Fibroblast of lung (primary cell): ENCODE results near the gene DNM3. TPM values are rescaled to one million over a fixed set of nuclear protein-coding genes. Genes with fewer than 3 reads are reported as not detected.

Source experiments
- DNase-seq, 2 donors: peaks; one replicate each; pipeline versions ENCODE4 v3.0.0 to v3.0.0-alpha.2; 2010; ENCODE audit warnings: low read depth in 2 of 2
- H2AFZ ChIP-seq: 2 replicates; pipeline ENCODE4 v1.5.1; 2012; ENCODE audit warnings: low read length, control low read depth, inconsistent platforms
- H3K27ac ChIP-seq: 2 replicates; pipeline ENCODE4 v1.5.1; 2011; ENCODE audit warnings: low read length, control low read depth; ENCODE audit not compliant: insufficient read depth
- H3K27me3 ChIP-seq: 2 replicates; pipeline ENCODE4 v1.5.1; 2011; ENCODE audit warnings: mild to moderate bottlenecking, low read length; ENCODE audit not compliant: control insufficient read depth, insufficient read depth
- H3K36me3 ChIP-seq: 2 replicates; pipeline ENCODE4 v1.5.1; 2011; ENCODE audit warnings: low read length; ENCODE audit not compliant: control insufficient read depth, insufficient read depth
- H3K4me1 ChIP-seq: 2 replicates; pipeline ENCODE4 v1.5.1; 2011; ENCODE audit warnings: low read length; ENCODE audit not compliant: control insufficient read depth, insufficient read depth; ENCODE audit errors: extremely low read depth
- H3K4me2 ChIP-seq: 2 replicates; pipeline ENCODE4 v1.5.1; 2011; ENCODE audit warnings: low read length, control low read depth; ENCODE audit not compliant: insufficient read depth; ENCODE audit errors: extremely low read depth
- H3K4me3 ChIP-seq, 4 experiments: fragments of 200-600 bp in 1 of 4; sonication (generic) in 1 of 4; replicated peaks in 1 of 4; 2 replicates each; pipeline ENCODE4 v1.5.1; 2011 to 2016; ENCODE audit warnings: low read length in 4 of 4, low read depth in 3 of 4, mild to moderate bottlenecking in 3 of 4, control low read depth in 2 of 4, inconsistent platforms in 1 of 4, mixed read lengths in 1 of 4; ENCODE audit not compliant: insufficient read depth in 1 of 4; ENCODE audit errors: control extremely low read depth in 1 of 4
- H3K79me2 ChIP-seq: 2 replicates; pipeline ENCODE4 v1.5.1; 2012; ENCODE audit warnings: mild to moderate bottlenecking, low read length, inconsistent platforms; ENCODE audit not compliant: control insufficient read depth, insufficient read depth
- H3K9ac ChIP-seq: 2 replicates; pipeline ENCODE4 v1.5.1; 2011; ENCODE audit warnings: mild to moderate bottlenecking, low read length, control low read depth; ENCODE audit not compliant: insufficient read depth
- H3K9me3 ChIP-seq: 2 replicates; pipeline ENCODE4 v1.5.1; 2012; ENCODE audit warnings: low read depth, low read length; ENCODE audit not compliant: control insufficient read depth, insufficient read depth
- H4K20me1 ChIP-seq: 2 replicates; pipeline ENCODE4 v1.5.1; 2011; ENCODE audit warnings: low read length; ENCODE audit not compliant: control insufficient read depth, insufficient read depth; ENCODE audit errors: extremely low read depth
- EZH2 ChIP-seq: IDR thresholded peaks from 2 replicates; pipeline ENCODE4 v1.5.1; 2012; ENCODE audit warnings: low read length, control low read depth, mild to moderate bottlenecking; ENCODE audit errors: missing control alignments
- polyA plus RNA-seq, 2 donors: library from polyadenylated mRNA; depleted of rRNA in 1 of 2; stranded (reverse) in 1 of 2; unstranded in 1 of 2; fragments of >200 nt; gene quantifications; 2 replicates each; pipeline ENCODE4 v1.2.1, GENCODE V29; 2011 to 2012; ENCODE audit warnings: missing spikeins in 1 of 2
- total RNA-seq: library from RNA; depleted of rRNA; stranded (reverse); fragments of >200 nt; gene quantifications from 2 replicates; pipeline ENCODE4 v1.2.1, GENCODE V29; 2014
- TF ChIP-seq, protein P1 (sequence below), 2 donors: IDR thresholded peaks in 1 of 2; conservative IDR thresholded peaks in 1 of 2; 1 replicate in 1 of 2; 2 replicates in 1 of 2; pipeline ENCODE4 v1.5.1; 2011 to 2012; ENCODE audit warnings: low read length in 2 of 2, control low read depth in 1 of 2, inconsistent platforms in 1 of 2, low read depth in 1 of 2, mild to moderate bottlenecking in 1 of 2

Gene DNM3
- total and polyA plus RNA-seq, 2 donors (not counting 1 experiment from before 2014, with no cell fraction given), result 1.6 to 3.6 TPM

DNA sequence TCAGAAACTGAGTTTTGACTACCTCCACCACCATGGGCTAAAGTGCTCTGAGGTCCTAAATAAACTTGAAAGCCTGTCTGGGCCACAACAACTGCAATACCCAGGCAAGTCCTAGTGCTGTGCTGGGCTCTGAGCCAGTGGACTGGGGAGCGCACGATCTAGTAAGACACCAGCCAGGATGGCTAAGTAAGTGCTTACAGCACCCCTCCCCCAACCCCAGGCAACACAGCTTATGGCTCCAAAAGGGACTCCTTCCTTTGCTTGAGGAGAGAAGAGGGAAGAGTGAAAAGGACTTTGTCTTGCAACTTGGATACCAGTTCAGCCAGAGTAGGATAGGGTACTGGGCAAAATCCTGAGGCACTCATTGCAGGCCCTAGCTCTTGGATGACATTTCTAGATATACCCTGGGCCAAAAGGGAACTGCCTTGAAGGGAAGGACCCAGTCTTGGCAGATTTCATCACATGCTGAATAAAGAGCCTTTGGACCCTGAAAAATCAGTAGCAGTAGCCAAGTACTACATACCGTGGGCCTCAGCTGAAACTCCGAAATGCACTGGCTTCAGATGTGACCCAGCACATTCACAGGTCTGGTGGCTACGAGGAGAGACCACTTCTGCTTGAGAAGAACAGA, 580.8 kb downstream of the DNM3 start:
- peak in 1 of 2 donors; percentile 26 for DNase-seq
- Histone ChIP-seq H3K79me2 (no peaks in the 10 kb centered on the region), H3K27me3 (no peaks in the 10 kb centered on the region), H4K20me1 (no peaks in the 10 kb centered on the region), H3K4me1 (no peaks in the 10 kb centered on the region), H3K27ac (no peak overlapping the region), H3K9me3 (no peaks in the 10 kb centered on the region), H3K9ac (no peak overlapping the region), H3K36me3 (no peaks in the 10 kb centered on the region), H3K4me3 (no peak overlapping the region), H2AFZ (no peak overlapping the region), H3K4me2 (no peak overlapping the region)
- no peak for TF ChIP-seq EZH2
- TF ChIP-seq, protein P1, sequence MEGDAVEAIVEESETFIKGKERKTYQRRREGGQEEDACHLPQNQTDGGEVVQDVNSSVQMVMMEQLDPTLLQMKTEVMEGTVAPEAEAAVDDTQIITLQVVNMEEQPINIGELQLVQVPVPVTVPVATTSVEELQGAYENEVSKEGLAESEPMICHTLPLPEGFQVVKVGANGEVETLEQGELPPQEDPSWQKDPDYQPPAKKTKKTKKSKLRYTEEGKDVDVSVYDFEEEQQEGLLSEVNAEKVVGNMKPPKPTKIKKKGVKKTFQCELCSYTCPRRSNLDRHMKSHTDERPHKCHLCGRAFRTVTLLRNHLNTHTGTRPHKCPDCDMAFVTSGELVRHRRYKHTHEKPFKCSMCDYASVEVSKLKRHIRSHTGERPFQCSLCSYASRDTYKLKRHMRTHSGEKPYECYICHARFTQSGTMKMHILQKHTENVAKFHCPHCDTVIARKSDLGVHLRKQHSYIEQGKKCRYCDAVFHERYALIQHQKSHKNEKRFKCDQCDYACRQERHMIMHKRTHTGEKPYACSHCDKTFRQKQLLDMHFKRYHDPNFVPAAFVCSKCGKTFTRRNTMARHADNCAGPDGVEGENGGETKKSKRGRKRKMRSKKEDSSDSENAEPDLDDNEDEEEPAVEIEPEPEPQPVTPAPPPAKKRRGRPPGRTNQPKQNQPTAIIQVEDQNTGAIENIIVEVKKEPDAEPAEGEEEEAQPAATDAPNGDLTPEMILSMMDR (conservative IDR thresholded peaks at IDR 0.05 in 1 of 2, IDR thresholded peaks at IDR 0.05 in 1 of 2; ENCODE audit: low read depth in 1 of 2, low read length in 2 of 2), result no peak

DNA sequence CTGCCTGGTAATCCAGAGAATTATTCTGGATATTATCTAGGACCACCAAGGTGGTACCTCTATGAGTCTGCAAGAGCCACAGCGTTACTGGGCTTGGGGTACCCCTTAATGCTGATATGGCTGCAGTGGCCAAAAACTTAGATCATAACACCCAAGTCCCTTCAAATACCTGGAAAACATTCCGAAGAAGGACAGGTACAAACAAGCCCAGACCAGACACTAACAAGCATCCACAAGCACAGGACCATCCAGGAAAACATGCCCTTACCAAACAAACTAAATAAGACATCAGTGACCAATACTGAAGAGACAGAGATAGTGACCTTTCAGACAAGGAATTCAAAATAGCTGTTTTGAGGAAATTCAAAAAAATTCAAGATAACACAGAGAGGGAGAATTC, 582.0 kb downstream of the DNM3 start:
- H3K9ac ChIP-seq, result no peak overlapping the region
- H3K4me1 ChIP-seq, result no peaks in the 10 kb centered on the region
- no peak for DNase-seq

DNA sequence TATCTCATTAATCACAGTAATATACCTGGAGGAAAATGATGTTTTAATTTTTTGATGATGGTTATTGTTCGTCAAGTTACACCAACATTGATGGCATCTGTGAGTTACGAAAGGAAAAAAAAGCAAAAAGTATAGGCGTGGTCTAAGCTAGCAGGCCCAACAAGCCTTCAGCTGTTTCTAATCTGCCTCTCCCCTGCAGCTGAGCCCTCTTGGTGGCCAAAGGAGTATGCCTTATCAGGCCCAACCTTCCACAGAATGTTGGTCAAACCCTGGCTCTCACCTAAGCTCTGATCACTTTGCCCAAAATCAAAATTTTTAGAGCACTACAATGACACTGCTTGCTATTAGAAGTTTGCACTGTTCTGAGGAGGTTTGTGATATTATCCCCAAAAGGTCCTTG, 584.0 kb downstream of the DNM3 start:
- Histone ChIP-seq H3K27ac (no peak overlapping the region), H3K9me3 (no peaks in the 10 kb centered on the region), H3K4me2 (no peak overlapping the region), H3K27me3 (no peaks in the 10 kb centered on the region), H3K36me3 (no peaks in the 10 kb centered on the region), H3K4me1 (no peaks in the 10 kb centered on the region), H4K20me1 (no peaks in the 10 kb centered on the region), H3K9ac (no peak overlapping the region), H3K4me3 (no peak overlapping the region), H3K79me2 (no peaks in the 10 kb centered on the region), H2AFZ (no peak overlapping the region)
- DNase-seq, result no peak
- TF ChIP-seq EZH2, result no peak
- TF ChIP-seq, protein P1 (conservative IDR thresholded peaks at IDR 0.05 in 1 of 2, IDR thresholded peaks at IDR 0.05 in 1 of 2; ENCODE audit: low read depth in 1 of 2, low read length in 2 of 2), result no peak

More for the DNA sequence above, 582.0 kb downstream of the DNM3 start:
- H3K36me3 ChIP-seq, result no peaks in the 10 kb centered on the region
- H3K79me2 ChIP-seq, result no peaks in the 10 kb centered on the region
- TF ChIP-seq, protein P1 (conservative IDR thresholded peaks at IDR 0.05 in 1 of 2, IDR thresholded peaks at IDR 0.05 in 1 of 2; ENCODE audit: low read depth in 1 of 2, low read length in 2 of 2), result no peak
- no peak for TF ChIP-seq EZH2
- no peak overlapping the region for H3K4me3 ChIP-seq
- no peak overlapping the region for H3K27ac ChIP-seq
- H2AFZ ChIP-seq, result no peak overlapping the region
- H3K27me3 ChIP-seq, result no peaks in the 10 kb centered on the region
- H3K4me2 ChIP-seq, result no peak overlapping the region
- no peaks in the 10 kb centered on the region for H3K9me3 ChIP-seq
- H4K20me1 ChIP-seq, result no peaks in the 10 kb centered on the region
